SU-DHL-6 (cell line): ENCODE data around the gene STAM.

Experiments used
- H2AFZ ChIP-seq: fragments of 200-600 bp; sonication (generic); 2 replicates; pipeline ENCODE4 v1.6.1; 2014; ENCODE audit warnings: low read depth, mild to moderate bottlenecking, moderate library complexity, mixed read lengths, antibody characterized with exemption, low read length; ENCODE audit not compliant: severe bottlenecking
- H3F3A ChIP-seq: fragments of 200-600 bp; shearing (Covaris generic); 2 replicates; pipeline ENCODE4 v1.6.0; 2016; ENCODE audit warnings: antibody characterized with exemption, mild to moderate bottlenecking; ENCODE audit not compliant: insufficient read depth
- H3K27ac ChIP-seq: fragments of 200-600 bp; sonication (generic); 2 replicates; pipeline ENCODE4 v1.5.1; 2016; ENCODE audit warnings: low read depth, mild to moderate bottlenecking, low read length, moderate library complexity, mixed read lengths
- H3K27me3 ChIP-seq: fragments of 200-600 bp; sonication (generic), shearing (Covaris generic); 2 replicates; pipeline ENCODE4 v1.6.0; 2014; ENCODE audit warnings: mild to moderate bottlenecking, low read length
- H3K36me3 ChIP-seq: fragments of 200-600 bp; sonication (generic); 2 replicates; pipeline ENCODE4 v1.6.1; 2014; ENCODE audit warnings: mild to moderate bottlenecking, low read length, mixed read lengths
- H3K4me2 ChIP-seq: fragments of 300-600, 200-600 bp; shearing (Covaris generic), sonication (generic); 2 replicates; pipeline ENCODE4 v1.6.0; 2014; ENCODE audit warnings: low read length, low read depth, mild to moderate bottlenecking; ENCODE audit not compliant: poor library complexity, severe bottlenecking
- H3K4me3 ChIP-seq: fragments of 200-600 bp; sonication (generic); 2 replicates; pipeline ENCODE4 v1.5.1; 2014; ENCODE audit warnings: antibody characterized with exemption, low read length, mild to moderate bottlenecking, mixed read lengths; ENCODE audit not compliant: insufficient read depth, poor library complexity, severe bottlenecking
- H3K79me2 ChIP-seq: fragments of 200-600 bp; sonication (generic); 2 replicates; pipeline ENCODE4 v1.6.1; 2014; ENCODE audit warnings: mild to moderate bottlenecking, low read length, moderate library complexity; ENCODE audit not compliant: insufficient read depth
- H3K9ac ChIP-seq: fragments of 200-600 bp; sonication (generic); 2 replicates; pipeline ENCODE4 v1.7.0; 2014; ENCODE audit warnings: mild to moderate bottlenecking, low read length
- H3K9me2 ChIP-seq: fragments of 200-600 bp; sonication (generic); replicated peaks from 2 replicates; pipeline ENCODE4 v1.6.1; 2014; ENCODE audit warnings: low read length; ENCODE audit not compliant: insufficient read depth
- H3K9me3 ChIP-seq: fragments of 200-600 bp; sonication (generic); 2 replicates; pipeline ENCODE4 v1.6.1; 2014; ENCODE audit warnings: low read length, mixed read lengths; ENCODE audit not compliant: insufficient read depth
- H4K20me1 ChIP-seq: fragments of 200-600 bp; sonication (generic); 2 replicates; pipeline ENCODE4 v1.6.1; 2014; ENCODE audit warnings: low read depth, mild to moderate bottlenecking, antibody characterized with exemption, low read length, moderate library complexity, mixed read lengths
- EZH2phosphoT487 ChIP-seq: fragments of 200-600 bp; sonication (generic), shearing (Covaris generic); conservative IDR thresholded peaks from 2 replicates; pipeline ENCODE4 v1.6.1; 2018; ENCODE audit warnings: mild to moderate bottlenecking, antibody characterized with exemption, low read length, moderate library complexity, mixed read lengths
- TF ChIP-seq, protein P1 (sequence below): fragments of 200-600 bp; sonication (generic); IDR thresholded peaks from one replicate; pipeline ENCODE4 v1.5.1; 2017; ENCODE audit warnings: antibody characterized with exemption, mild to moderate bottlenecking, low read length, moderate library complexity; ENCODE audit not compliant: insufficient read depth, poor library complexity, severe bottlenecking

The STAM gene

DNA sequence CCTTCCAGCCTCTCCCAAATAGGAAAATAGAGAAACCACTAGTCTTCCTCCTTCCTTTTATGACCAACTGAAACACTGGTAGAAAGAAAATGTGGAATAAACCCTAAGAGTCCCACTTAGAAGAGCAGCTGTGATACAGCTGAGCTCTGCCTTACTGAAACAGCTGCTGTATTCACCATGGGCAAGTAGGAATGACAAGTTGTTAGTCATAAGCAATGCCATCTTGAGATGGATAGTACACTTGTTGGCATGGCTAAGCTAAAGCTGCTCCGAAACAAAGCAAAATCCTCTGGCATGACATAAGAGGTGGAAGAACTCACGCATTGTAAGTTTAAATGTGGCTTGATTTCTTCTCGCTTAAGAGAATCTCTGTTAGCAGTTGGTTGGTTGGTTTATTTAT lies 59.8 kb downstream of the STAM start:
- H3K27ac ChIP-seq = no peak overlapping the region
- no peaks in the 10 kb centered on the region for H3K27me3 ChIP-seq
- no peak overlapping the region for H3K4me3 ChIP-seq
- H2AFZ ChIP-seq = no peak overlapping the region
- no peaks in the 10 kb centered on the region for H3K79me2 ChIP-seq
- no peaks in the 10 kb centered on the region for H3F3A ChIP-seq
- H3K36me3 ChIP-seq = 0 out of 2 replicates have a peak, but pooled peaks cover 6% of the 10 kb centered on the region
- no peak for TF ChIP-seq EZH2phosphoT487
- TF ChIP-seq, protein P1, sequence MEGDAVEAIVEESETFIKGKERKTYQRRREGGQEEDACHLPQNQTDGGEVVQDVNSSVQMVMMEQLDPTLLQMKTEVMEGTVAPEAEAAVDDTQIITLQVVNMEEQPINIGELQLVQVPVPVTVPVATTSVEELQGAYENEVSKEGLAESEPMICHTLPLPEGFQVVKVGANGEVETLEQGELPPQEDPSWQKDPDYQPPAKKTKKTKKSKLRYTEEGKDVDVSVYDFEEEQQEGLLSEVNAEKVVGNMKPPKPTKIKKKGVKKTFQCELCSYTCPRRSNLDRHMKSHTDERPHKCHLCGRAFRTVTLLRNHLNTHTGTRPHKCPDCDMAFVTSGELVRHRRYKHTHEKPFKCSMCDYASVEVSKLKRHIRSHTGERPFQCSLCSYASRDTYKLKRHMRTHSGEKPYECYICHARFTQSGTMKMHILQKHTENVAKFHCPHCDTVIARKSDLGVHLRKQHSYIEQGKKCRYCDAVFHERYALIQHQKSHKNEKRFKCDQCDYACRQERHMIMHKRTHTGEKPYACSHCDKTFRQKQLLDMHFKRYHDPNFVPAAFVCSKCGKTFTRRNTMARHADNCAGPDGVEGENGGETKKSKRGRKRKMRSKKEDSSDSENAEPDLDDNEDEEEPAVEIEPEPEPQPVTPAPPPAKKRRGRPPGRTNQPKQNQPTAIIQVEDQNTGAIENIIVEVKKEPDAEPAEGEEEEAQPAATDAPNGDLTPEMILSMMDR = no peak
- no peaks in the 10 kb centered on the region for H3K9me3 ChIP-seq
- no peak overlapping the region for H3K4me2 ChIP-seq
- no peaks in the 10 kb centered on the region for H4K20me1 ChIP-seq
- H3K9me2 ChIP-seq = no peaks in the 10 kb centered on the region
- H3K9ac ChIP-seq = no peak overlapping the region

GRCh38 chr10:17708821-17709220 lies 64.9 kb downstream of the STAM start:
- Histone ChIP-seq H4K20me1 (no peaks in the 10 kb centered on the region), H3K4me3 (no peak overlapping the region), H3K9me3 (no peaks in the 10 kb centered on the region), H2AFZ (no peak overlapping the region), H3K4me2 (no peak overlapping the region), H3K36me3 (no peaks in the 10 kb centered on the region), H3K79me2 (no peaks in the 10 kb centered on the region), H3K27ac (no peak overlapping the region), H3K9ac (no peak overlapping the region), H3F3A (no peaks in the 10 kb centered on the region), H3K9me2 (no peaks in the 10 kb centered on the region), H3K27me3 (no peaks in the 10 kb centered on the region)
- TF ChIP-seq, protein P1 = no peak
- TF ChIP-seq EZH2phosphoT487 = no peak

DNA sequence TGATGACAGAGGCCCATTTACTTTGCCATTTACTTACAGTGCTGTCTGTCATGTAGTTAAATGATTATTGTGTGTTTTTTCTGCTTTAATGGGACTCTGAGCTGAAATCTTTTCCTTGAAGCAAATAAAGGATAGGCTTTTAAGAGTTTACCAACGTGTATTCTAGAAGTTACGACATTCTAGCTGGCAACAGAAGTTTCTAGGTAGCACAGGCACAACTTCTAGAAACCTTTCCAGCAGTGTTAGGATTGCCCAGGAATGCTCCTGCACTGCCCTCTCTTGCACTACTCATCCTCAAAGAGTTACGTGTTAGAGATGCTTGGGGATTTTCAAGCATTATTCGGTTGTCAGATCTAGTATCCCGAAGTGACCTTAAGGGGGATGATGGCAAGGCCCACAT lies 65.5 kb downstream of the STAM start:
- H2AFZ ChIP-seq = no peak overlapping the region

More for the DNA sequence above, 65.5 kb downstream of the STAM start:
- Histone ChIP-seq H4K20me1 (no peaks in the 10 kb centered on the region), H3K4me2 (no peak overlapping the region), H3K36me3 (no peaks in the 10 kb centered on the region), H3K27ac (no peak overlapping the region), H3K9me3 (no peaks in the 10 kb centered on the region), H3F3A (no peaks in the 10 kb centered on the region), H3K79me2 (no peaks in the 10 kb centered on the region), H3K9me2 (no peaks in the 10 kb centered on the region), H3K4me3 (no peak overlapping the region), H3K27me3 (no peaks in the 10 kb centered on the region), H3K9ac (no peak overlapping the region)
- TF ChIP-seq EZH2phosphoT487 = no peak
- TF ChIP-seq, protein P1 = no peak
